8988T (cell line): ENCODE results near the gene GNG2.
"Not testable (repeated sequence)": the region's sequence is repeated elsewhere in the genome, so short reads cannot be mapped to it uniquely, and the experiment has no call there.

Source experiments
- DNase-seq: peaks from one replicate; pipeline ENCODE4 v3.0.0; 2011

GNG2 gene

DNA sequence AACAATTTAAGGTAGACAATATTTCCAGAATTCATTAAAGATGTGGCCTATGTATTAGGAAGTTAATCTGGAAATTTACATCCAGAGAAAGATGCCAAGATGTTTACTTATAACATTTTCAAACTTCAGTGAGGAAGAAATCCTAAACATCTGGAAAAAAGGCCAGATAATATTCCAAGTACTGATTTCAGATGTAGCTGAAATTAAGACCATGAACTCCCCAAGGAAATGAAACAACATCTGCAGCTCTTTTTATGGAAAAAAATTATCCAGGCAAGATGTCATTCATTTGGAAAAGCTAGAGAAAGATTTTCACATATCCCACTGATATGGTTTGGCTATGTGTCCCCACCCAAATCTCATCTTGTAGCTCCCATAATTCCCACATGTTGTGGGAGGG is 35.0 kb downstream of the GNG2 start:
- no peak for DNase-seq

DNA sequence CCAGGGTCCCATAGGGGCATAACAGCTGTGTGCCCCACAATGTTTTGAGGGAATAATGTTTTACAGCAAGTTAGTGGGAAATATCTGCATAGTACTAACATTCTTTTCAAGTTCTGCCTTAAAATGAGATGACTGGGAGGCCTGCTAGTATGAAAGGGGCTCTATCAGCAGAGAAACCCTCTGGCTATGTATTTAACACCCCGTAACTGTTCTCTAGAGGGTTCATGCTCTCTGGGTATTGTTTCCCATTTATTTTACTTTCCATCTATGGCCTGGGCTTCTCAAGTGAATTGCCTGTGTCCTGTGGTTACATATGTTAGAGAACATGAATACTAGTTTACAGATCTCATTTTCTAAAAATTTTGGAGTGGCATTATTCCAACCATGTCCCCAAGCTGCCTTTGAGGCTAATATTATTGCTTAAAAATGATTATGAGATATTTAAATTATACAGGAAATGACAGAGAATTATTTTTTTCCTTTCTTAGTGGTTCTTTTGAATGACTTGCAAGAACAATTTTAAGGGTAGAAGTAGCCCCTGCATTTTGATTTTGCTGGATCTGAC is 37.5 kb downstream of the GNG2 start:
- DNase-seq = no peak

DNA sequence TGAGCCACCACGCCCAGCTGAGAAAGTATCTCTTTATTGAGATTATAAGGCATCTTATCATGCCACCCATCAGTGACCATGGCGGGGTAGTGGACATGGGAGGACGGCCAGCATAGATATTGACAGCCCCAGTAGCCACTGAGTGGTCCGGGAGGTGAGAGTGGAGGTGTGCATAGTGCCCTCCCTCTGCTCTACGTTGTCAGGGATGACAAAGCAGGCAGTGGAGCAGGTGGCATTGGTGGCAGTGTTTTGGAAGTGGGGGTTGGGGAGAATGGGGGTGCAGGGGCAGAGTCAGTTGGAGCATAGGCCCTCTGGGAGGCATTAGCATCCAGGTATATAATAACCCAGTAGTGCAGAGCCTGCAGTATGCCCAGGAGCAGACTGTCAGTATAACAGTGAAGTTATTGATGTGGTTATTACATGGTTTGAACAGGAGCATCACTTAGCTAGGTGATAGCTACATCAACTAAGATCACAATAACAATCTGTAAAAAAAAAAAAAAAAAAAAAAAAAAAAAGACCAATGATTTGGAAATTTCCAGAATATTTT is 41.1 kb downstream of the GNG2 start:
- DNase-seq = no peak

DNA sequence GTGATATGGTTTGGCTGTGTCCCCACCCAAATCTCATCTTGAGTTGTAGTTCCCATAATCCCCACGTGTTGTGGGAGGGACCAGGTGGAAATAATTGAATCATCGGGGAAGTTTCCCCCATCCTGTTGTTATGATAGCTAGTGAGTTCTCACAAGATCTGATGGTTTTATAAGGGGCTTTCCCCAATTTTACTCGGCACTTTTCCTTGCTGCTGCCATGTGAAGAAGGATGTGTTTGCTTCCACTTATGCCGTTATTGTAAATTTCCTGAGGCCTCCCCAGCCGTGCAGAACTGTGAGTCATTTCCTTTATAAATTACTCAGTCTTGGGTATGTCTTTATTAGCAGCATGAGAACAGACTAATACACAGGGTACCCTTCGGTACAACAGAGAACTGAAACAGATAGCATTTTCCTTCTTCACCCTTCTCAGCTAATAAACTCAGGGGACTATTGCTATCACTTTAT is 45.3 kb downstream of the GNG2 start:
- DNase-seq = not testable (repeated sequence)

DNA sequence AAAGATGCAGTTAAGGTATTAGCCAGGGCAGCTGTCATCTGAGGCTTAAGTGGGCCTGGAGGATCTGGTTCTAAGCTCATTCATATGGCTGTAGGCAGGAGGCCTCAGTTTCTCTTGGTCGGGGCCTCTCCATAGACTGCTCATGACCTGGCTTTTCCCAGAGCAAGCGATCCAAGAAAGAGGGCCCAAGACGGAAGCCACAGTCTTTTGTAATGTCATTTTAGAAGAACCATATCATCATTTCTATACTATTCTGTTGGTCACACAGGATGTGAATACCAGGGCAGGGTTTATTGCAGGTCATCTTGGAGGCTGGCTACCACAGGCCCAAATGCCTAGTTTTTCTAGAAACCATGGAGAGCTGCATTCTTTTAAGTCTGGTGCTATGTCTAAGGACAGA is 47.7 kb downstream of the GNG2 start:
- DNase-seq = no peak

DNA sequence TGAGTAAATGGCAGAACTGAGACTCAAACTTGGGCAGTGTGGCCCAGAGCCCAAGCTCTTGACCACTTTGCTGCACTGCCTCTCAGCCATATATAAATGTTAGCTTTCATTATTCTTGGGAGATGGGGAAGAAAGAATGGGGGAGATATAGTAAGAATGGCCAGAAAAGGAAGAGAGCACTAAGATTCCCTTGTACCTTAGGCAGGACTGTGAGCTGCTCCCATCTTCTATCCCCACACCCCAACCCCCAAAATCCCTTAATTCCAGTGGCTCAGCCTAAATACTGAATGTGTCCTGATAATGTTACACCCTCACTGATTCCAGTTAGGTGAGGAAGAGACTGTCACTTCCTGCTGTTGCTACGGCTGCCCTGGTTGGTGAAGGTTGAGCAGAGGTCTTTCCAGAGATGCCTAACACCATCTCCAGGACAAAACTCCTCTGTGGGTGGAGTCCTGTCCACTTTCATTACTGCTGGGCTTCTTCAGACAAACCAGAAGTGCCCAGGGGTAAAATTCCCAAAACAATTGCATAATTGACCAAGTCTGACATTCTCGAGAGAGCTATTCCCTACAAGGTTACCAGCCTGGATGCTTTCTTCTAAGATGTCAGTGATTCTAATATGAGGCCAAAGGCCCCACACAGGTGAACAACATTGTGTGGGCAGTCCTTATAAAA is 51.8 kb downstream of the GNG2 start:
- no peak for DNase-seq

DNA sequence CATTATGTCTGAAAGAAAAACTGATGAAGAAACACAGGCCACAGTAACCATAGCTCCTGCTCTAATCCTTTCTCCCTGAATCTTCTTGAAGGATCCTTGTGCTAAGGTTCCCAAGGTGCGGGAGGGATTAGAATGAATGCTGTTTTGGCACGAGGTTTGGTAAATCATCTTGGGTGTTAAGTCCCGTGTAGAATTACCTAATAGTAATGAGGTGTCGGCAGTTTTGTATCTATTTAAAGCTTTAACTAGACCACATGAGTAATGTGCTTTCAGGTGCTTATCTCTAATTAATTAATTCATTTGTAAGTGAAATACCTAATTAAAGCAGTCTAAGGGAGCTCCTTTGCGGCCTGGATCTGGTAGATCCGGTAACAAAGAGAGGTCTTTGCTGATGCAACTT is 53.9 kb downstream of the GNG2 start:
- DNase-seq = no peak

DNA sequence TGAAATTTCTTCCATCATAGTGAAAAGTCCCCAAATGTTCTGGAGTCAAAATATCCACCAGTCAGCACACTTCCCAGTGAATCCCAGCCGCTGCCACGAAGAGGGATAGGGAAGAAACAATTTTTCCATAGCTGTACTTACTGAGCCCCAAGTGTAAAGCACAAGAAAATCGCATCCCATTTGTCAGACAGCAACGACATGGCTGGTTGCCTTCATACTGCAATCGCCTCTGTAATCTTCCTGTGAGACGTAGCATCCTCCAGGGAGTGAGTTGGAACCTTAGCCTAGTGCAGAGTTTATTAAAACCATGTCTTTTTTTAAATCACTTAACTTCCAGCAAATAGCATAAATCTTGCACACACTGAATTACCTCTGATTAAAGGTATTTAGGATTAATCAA is 56.8 kb downstream of the GNG2 start:
- DNase-seq = no peak

DNA sequence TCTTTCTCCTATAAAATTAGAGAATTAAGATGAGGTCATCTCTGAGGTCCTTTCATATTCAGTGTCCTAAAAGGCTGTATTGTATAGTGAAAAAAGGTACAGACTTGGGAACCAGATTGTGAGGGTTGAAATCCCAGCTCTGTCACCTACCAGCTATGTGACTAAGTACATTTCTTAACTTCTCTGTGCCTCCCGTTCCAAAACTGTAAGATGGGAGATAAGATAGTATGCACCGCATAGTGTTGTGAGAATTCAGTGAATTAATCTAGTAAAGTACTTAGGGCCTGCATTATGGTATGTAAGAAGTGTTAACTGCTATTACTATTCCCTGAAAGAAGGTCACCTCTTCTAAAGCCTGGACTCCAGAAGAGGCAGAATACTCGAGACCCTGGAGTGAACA is 60.6 kb downstream of the GNG2 start:
- no peak for DNase-seq

DNA sequence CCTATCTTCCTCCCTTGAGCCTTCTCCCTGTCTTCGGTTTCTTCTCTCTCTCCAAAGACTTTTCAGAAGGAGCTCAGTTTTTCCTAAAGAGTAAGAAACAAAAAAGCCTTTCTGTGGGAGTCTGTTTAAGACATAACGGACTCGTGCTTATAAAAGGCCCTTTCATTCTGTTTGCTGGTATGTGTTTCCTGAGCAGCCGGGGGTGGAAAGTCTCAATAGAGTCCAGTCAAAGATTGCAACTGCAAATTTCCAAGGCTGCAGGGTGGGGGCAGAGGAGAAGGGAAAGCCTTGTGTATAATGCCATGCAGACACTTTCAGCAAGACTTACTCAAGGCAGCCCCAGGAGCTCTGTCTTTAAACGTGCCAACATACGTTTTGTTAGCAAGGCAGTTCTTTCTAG is 62.2 kb downstream of the GNG2 start:
- no peak for DNase-seq

DNA sequence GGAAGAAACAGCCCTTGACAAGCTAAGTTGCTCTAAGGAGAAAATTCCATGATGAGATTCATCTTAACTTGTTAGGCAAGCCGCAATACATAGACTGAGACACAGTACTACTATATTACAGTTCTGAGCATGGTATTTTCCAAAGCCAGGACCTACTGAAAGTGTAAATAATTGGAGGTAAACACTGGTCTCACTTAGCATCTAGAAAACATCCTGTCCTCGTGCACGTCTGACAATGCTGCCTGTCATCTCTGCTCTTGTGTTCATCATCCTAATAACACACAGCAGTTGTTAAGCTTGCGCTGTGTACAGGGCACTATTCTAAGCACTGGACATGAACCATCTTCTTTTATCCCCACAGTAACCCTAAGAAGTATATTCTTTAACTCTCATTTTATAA is 64.2 kb downstream of the GNG2 start:
- DNase-seq = no peak

DNA sequence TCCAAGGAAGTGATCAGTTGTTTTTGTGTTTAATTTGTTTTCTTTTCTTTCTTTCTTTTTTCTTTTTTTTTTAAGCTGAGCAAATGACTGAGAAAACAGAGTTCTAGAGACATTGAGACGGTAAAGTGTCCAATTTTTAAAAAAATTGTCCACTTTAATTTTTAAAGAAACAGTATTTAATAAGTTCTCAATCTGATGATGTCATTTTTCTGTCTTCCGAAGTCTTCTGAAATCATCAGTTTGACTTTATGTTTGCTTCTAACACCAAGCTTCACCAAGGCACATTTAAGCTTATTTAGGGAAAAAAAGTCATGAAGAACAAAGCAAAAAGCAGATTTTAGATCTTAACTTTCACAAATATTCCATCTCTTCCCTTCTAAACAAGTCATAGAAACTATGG is 65.6 kb downstream of the GNG2 start:
- no peak for DNase-seq

DNA sequence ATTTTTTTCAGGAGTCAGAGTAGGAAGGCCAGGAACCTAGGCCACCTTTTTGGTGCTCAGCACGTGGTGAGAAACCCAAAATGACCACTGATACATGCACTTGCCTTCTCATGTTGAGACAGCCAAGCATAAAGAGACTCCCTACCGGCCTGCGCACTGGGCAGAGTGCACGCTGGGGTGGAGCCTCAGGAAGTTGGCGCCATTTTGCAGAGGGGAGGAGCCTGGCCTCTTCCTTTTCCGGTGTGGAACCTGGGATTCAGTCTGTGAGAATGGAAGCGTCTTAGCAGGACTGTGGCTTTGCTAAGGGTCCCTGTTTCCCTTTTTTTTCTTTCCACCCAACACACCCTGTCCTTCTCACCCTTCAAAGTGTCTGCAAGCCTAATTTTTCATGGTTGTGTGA is 66.0 kb downstream of the GNG2 start:
- no peak for DNase-seq

DNA sequence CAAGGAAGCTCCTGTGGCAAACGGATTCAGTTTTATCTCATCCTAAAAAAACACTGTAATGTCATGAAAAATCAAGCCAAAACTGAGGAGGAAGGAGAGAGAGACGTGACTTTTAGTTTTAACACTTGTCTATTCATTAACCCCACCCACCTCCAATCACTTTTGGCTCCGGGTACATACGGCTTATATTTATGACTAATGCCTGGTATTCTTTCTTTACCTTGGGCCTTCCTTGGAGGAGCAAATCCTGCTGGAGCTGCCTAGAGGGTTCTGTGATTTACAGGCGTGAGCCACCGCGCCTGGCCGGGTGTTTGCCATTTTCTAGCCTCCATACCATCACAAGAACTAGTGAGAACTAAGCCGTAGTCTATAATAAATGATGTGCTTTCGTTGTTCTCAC is 68.2 kb downstream of the GNG2 start:
- no peak for DNase-seq

DNA sequence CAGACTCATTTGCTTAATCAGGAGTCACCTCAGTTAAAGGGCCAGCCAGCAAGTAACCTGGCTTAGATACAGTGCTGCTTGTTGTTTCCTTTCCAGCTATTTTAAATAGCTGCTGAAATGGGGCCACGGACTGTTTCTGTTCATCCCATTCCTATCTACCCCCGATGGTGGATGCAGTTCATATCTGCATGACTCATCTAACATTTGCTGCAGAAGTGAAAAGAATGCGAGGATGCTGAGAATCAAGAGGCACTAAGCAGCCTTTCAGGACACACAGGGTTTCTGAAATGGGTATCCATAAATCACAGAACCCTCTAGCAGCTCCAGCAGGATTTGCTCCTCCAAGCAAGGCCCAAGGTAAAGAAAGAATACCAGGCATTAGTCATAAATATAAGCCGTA is 68.8 kb downstream of the GNG2 start:
- no peak for DNase-seq

DNA sequence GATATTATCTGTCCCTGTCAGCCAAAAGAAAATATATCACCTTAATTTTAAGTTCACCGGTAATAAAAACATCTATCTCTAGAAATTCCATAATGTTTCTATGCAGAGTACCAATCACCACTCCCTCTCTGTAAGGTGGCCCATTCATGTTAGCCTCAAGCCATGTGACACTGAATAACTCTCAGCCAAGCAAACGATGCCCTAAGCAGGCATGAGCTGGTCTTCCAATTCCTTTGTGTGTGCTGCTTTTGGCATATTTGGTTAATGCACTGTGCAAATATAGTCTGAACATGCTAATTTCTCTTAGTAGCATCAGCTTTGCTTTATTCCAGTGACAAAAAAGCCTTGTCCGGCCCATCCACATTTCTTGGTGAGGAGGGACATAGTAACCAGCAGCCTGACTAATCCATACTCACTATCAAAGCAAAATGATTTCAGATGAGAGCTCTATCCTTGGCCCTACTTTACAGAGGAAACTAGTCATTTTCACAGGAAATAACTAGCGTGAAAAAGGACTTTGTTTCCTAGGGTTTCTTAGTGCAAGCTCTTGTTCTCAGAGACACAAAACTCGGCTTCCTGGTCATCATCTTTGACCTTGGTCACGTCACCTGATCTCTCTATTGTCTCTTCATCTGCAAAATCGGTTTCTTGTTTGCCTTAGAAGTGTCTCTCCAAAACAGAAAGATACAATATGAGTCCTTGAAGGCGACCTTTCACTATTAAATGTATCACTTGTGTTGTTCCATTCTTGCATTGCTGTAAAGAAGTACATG is 69.7 kb downstream of the GNG2 start:
- DNase-seq = no peak

DNA sequence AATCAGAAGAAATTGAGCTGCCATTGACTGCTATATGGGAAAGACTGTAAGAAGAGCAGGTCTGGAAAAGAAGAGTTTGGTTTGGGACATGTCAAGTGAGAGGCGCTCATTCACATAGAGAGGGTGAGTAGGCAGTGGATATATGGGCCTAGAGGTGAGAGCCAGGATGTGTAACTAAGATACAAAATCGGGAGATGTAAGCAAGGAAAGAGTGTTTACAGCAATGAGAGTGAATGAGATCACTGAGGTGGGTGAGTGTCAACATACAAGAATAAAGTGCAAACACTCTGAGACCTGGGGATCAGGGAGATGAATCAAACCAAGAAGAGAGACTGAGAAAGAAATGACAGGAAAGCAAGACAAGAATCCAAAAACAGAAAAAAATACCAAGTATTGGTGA is 70.9 kb downstream of the GNG2 start:
- no peak for DNase-seq

DNA sequence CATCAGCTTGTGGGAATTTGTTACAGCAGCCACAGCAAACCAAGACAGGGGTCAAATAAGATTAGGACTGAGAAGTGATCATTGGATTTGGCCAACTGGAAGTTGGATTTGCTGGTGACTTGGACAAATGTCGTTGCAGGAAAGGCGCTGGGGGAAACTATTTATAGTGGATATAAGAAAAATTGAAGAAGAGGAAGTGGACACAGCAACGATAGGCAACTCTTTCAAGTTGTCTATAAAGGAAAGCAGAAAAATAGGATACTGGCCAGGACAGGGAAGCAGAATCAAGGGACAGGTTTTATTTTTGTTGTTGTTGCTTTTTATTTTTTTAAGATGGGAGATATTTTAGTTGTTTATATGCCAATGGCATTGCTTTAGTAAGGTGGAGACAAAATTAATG is 72.8 kb downstream of the GNG2 start:
- DNase-seq = no peak

DNA sequence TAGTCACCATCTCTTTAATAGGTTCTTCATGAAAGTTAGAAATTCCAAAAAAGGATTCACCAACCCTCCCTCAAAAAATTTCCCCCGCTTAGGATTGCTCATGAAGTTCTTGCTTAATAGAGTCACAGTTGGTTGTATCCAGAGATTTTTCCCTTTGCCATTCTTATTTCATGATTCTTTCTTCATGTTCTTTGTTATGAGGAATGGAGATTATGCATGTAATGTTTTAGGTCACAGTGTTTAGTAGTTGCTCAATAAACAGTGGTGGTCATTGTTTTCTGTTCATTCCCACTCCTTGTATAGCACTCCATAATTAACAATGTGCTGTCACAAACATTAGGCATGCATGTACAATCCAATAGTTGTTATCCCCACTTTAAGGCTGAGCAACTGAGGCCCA is 77.7 kb downstream of the GNG2 start:
- no peak for DNase-seq

DNA sequence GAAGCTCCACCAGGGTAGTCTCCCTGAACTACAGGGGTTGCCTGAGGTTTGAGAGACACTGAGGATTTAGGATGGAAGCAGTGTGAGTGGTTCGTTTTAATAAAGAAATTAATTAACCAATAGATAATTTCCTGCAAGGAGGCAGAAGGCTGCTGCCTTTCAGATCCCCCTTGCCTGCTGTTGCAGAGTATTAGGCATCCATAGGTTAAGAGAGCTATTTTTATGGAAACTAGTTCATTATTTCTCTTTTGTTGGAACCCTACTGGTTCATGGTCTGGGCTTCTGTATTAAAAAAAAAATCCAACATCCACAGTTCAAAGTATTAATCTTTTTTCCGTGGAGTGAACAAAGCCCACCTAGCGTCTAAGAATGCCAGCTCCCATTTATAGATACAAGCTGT is 78.4 kb downstream of the GNG2 start:
- no peak for DNase-seq

DNA sequence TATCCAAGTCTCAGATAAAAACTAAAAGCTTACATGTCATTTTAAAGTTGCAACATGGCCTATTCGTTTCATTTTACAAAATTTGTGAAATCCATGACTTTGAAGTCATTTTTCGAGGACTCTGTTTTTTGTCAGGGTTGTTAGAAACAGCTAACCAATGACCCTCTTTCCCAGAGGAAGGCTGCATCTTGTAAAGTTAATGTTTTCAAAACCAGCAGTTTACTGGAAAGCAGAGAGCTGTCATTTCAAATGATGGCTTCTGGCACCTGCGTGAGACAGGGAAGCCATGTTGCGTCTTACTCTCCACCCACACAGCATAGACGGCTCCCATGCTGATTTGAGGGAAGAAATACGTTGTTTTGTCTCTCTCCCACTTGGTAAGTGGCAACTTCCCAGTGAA is 78.8 kb downstream of the GNG2 start:
- no peak for DNase-seq

DNA sequence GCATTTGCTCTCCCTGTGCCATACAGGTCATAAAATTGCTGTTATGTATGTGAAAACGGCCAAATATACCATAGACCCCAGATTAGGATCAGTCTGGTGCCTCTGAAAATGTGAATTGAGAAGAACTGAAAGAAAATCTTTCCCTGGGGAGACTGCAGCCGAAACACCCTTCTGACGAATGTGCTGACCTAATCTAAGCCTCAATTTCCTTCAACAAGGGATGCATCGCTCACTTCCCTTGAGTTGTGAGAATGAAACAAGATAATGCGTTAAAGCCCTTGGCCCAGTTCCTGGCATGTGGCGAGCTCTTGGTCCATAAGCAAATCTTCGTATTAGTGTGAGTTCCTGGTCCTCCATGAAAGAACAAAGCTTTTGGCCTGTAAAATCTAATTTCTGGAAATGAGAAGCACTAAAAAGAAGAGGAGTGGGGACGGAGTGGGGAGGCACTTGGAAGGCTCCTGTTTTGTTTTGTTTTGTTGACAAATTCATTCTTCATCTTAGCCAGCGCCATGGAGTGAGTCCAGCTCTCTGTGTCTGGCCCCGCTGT is 79.4 kb downstream of the GNG2 start:
- no peak for DNase-seq

DNA sequence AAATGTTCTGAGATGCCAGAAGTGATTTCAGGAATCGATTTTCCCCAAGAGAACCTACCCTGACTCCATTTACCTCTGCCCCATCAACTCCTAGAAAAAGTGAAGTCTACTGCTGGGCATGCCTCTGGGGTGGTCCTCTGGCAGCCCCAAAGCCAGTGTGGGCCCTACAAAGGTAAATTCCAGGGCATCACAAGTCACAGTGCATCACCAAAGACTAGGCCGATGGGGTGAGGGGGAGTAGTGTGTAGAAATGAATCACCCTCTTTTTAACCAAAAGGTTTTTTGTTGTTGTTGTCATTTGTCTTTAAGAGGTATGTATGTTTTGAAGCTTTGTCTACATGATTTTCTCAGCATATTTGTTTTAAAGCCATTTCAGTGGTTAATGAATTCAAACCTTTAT is 82.6 kb downstream of the GNG2 start:
- DNase-seq = no peak

DNA sequence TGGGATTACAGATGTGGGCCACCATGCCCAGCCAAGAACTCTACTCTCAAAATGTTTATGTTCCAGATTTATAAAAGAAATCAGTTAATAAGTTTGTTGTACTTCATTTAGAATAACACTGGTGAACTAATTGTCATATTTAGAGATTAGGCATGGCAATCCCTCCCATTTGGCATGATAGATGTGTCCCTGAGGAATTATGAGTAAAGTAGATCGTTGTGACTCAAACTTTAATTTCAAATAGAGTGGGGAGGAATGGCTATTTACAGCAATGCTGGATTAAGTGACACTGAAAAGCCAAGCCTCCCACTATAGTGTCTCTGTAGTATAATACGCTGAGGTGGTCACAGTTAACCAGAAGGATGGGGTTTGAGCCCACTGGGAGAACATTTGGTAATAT is 89.6 kb downstream of the GNG2 start:
- no peak for DNase-seq
